ACHN (cell line): ENCODE results near the gene EFTUD2.

ENCODE experiments used
- DNase-seq: peaks from one replicate; pipeline ENCODE4 v3.0.0-alpha.2; 2015
- in situ Hi-C: cut with HindIII; loops from 2 replicates; pipeline ENCODE4 v1.10.0; 2017; ENCODE audit warnings: low sequenced_read_pairs, low pct_ligation_motif_present, low pct_unique_long_range_greater_than_20kb

EFTUD2 gene

GRCh38 chr17:44902135-44902760 lies 3.0 kb upstream of the EFTUD2 start:
- in situ Hi-C loops, result no loop called here
- no peak for DNase-seq

- in situ Hi-C loops, result no loop called here
- DNase-seq, result peak; percentile 68
Observed at GRCh38 chr17:44901411-44901921, 2.2 kb upstream of the EFTUD2 start.

- DNase-seq, result peak; percentile 78
- in situ Hi-C loops, result no loop called here
Observed at GRCh38 chr17:44900894-44901293, 1.6 kb upstream of the EFTUD2 start.

GRCh38 chr17:44898768-44899073 lies 524 bp downstream of the EFTUD2 start:
- in situ Hi-C loops, result no loop called here
- peak; percentile 54 for DNase-seq

GRCh38 chr17:44894642-44895041 lies 4.6 kb downstream of the EFTUD2 start:
- in situ Hi-C loops, result no loop called here
- DNase-seq, result no peak

- in situ Hi-C loops, result no loop called here
- DNase-seq, result no peak
Observed at GRCh38 chr17:44892250-44892649, 7.0 kb downstream of the EFTUD2 start.

DNA sequence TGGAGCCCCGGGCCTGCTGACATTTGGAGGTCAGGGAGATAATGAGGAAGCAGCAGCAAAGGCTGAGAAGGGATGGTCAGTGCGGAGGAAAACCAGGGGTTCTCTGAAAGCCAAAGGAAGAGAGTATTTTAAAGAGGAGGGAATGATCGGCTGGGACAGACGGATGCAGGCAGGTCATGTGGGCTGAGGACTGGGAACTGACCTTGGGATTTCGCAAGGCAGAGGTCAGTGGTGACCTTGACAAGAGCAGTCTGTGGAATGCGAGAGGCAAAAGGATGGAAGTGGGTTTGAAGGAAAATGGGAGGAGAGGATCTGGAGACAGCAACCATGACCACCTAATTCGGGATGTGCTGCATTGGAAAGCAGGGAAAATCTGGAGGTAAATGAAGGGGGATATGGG lies 10.2 kb downstream of the EFTUD2 start:
- DNase-seq, result no peak
- in situ Hi-C loops, result no loop called here

DNA sequence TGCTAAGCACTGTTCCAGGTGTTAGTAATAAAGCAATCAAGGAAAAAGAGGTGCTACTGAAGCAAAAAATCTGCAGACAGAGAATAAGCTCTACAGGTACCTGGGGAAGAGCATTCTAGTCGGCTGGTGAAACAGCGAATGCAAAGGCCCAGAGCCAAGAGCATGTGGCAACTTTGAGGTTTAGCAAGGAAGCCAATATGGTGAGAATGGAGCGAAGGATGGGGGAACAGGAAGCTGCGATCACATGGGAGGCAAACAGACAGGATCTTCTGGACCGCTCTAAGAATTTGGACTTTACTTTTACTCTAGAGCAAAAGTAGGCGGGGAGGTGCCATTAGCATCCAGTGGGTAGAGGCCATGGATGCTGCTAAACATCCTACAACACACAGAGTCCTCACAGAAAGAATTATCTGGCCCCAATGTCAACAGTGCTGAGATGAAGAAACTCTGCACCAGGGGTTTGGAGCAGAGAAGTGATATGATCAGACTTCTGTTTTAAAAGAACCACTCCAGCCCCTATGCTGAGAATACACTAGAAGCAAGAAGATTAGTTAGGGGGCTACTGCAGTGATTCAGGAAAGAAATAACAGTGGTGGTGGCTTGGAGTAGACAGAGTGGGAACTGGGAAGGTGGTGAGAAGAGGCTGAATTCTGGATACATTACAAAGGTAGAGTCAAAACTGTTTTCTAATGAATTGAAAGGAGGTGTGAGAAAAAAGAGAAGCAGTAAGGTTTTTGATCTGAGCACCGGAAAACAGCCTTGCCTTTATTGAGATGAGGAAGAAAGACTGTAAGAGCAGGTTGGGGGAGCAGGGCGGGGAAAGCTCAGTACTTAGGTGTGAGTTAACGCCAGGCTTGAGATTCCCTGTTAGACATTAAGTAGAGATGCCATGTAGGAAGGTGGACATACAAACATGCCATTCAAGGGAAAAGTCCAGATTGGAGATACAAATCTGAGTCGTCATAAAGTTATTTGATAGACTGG lies 11.0 kb downstream of the EFTUD2 start:
- DNase-seq, result no peak
- in situ Hi-C loops, result no loop called here

DNA sequence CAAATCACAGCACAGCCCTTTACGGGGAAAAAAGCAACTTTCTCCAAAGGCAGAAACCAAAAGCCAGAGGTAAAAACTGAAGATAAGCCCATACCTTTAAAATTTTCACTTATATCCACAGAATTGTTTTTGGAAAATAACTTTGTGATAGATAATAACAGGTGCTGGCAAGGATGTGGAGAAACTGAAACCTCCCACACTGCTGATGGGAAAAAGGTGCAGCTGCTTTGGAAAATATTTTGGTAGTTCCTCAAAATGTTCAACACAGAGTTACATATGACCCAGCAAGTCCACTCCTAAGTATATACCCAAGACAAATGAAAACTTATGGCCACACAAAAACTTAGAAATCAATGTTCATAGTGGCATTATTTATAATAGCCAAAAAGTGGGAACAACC lies 12.2 kb downstream of the EFTUD2 start:
- in situ Hi-C loops, result no loop called here
- no peak for DNase-seq

DNA sequence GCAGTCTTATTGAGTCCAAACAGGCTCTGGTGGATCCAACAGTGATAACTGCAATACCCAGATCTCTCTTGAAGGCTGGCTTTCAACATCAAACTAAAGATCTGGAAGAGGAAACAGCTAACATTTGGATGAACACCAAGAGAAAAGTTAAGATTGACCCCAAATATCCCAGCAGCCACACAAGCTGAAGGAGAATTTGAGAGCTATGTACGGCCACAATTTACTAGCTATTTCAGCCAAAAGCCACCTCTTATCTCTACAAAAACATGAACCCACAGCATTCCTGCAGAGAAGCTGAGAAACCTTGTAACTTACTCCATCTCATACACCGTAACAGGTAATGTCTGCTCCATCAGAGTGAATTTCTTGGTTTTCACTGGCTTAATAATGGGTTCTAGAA lies 14.3 kb downstream of the EFTUD2 start:
- DNase-seq, result no peak
- in situ Hi-C loops, result no loop called here

DNA sequence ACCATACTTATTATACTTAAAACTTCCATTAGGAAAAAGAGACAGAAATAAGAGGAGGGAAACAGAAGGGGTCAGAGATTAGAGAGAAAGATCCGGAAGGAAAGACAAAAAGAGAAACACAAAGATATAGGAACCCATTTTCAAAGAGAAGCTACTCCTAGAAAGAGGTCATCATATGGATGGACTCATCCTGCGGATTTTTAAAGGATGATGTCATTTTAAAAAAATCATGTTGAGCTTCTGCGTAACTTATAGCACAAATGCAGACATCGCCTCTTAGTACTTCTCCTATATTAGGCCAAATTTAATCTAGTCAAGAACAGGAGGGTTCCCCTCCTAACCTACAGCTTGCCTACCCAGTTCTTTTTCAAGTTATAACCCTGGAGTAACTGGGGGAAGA lies 18.1 kb downstream of the EFTUD2 start:
- in situ Hi-C loops, result no loop called here
- no peak for DNase-seq

GRCh38 chr17:44880062-44880461 lies 19.2 kb downstream of the EFTUD2 start:
- in situ Hi-C loops, result no loop called here
- DNase-seq, result no peak

DNA sequence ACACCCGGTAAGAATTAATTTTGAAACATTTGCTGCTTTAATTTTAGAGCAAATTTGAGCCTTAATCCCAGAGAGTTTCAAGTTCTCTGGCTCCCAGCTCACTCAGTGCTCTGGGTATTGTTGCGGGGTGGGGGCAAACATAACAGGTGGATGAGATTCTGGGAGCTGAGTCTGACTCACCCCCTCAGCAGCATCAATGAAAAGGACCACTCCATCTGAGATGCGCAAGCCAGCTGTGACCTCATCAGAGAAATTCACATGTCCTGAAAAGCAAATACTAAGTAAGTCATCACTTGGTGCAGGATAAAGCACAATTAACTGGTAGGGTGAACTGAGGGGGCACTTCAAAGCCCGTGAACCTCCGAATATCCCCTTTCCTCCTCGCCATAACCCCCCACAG lies 19.9 kb downstream of the EFTUD2 start:
- in situ Hi-C loops, result no loop called here

GRCh38 chr17:44878627-44879221 lies 20.5 kb downstream of the EFTUD2 start:
- in situ Hi-C loops, result no loop called here
- DNase-seq, result peak; percentile 51

More for the DNA sequence above, 19.9 kb downstream of the EFTUD2 start:
- no peak for DNase-seq

DNA sequence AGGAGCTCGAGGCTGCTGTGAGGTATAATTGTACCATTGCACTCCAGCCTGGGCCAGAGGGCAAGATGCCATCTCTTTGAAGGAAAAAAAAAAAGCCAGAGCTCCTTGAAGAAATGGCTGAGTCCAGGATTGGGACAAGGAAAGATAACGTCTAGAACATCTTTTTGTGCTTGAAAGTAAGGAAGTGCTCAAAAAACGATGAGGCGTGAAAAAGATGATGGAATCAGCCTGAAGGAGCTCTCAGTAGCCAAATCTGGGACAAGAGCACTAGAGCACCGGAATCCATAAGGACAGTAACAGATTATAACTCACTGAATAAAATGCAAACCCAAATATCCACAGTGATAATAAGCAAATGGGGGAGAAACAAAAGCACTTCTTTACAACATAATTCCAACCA lies 22.1 kb downstream of the EFTUD2 start:
- no peak for DNase-seq
- in situ Hi-C loops, result no loop called here

DNA sequence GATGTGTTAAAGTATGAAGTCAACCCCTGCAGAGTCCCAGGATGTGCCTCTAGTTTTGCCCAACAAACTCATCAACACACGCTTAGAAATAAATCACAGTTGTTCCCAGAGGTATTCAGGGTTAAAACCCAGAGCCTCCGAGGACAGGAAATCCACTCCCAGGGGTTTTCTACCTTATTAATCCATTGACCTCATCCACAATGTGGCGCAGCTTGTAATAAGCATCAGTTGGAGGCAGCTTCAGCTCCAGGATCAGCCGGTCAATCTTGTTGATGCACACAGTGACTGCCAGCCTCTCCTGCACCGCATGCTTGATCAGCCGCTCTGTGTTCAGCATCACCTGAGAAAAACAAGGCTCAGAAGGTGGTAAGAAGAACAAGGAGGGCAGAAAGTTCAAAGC lies 23.5 kb downstream of the EFTUD2 start:
- no peak for DNase-seq
- in situ Hi-C loops, result no loop called here

DNA sequence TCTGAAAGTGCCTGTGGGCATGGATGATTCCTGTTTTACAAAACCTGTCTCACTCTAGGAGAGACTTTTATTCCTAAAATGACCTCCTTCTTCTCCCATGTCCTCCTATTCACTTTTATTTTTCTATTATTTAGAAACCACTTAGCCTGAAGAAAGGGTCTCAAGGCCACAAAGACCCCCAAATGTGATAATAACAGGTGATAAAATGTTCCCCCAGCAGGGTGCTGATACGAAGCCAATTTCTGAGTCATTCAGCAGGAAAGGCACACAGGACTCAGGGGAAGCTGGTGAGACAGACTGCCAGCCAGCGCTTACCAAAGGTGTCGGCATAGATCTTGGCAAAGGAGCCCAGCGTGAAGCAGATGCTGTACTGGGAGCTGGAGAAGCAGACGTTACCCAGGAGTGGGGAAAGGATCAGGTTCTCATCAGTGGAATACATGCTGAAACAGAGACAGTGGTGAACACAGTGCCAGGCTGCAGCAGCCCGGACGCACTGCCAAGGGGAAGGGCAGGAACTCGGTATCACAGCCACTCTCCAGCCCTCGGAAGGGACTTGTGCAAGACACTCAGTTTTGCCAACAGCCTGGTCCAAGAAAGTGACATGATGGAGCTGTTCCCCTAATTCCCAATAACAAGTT lies 27.0 kb downstream of the EFTUD2 start:
- no peak for DNase-seq
- in situ Hi-C loops, result loop anchor here (25.0 kb wide), 1 partner anchor 110 kb away; the partner anchor contains the start of gene ADAM11

DNA sequence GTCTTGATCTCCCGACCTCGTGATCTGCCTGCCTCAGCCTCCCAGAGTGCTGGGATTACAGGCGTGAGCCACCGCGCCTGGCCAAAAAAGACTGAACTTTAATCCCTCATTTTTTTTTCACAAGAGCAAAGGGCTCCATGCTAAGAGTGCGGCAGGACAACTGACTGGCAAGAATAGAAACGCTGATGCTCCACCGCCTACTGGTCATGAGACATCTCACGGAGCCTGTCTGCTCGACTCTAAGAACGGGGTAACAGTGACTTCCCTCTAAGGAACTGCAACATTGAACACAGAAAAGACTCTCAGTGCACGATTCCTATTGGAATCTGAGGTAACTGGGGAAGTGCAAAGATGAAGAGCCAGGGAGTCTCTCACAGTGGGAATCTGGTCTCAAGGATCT lies 27.7 kb downstream of the EFTUD2 start:
- no peak for DNase-seq
- in situ Hi-C loops, result loop anchor here (25.0 kb wide), 1 partner anchor 109 kb away; the partner anchor contains the start of gene ADAM11

DNA sequence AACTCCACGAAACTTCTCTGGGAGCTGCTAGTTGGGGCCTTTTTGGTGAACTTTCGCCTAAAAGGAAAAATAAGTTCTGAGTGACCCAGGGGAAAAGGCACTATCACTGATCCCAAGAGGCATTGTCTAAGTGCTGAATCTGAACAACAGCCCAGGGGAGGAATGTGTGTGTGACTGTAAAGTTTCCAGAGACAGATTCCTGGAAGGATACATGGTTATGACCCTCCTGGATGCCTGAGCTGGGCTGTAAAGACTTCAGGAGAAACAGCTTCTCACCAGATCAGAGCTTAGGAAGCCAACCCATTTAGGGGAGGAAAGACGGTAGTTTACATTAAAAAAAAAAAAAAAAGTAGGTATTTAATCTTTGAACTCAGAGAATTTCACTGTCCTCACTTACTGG lies 31.4 kb downstream of the EFTUD2 start:
- DNase-seq, result no peak
- in situ Hi-C loops, result loop anchor here (25.0 kb wide), 1 partner anchor 106 kb away; the partner anchor contains the start of gene ADAM11
